DMS53 treated with DMSO at 0.1 percent for 48 hours (cell line): ENCODE data around the gene RARRES1.
"Not testable (repeated sequence)": the region's sequence is repeated elsewhere in the genome, so short reads cannot be mapped to it uniquely, and the experiment has no call there.

ENCODE experiments used
- DNase-seq: peaks from one replicate; lab custom pipeline; 2025; ENCODE audit not compliant: unreplicated experiment; lab: John Stamatoyannopoulos, UW

Gene RARRES1

DNA sequence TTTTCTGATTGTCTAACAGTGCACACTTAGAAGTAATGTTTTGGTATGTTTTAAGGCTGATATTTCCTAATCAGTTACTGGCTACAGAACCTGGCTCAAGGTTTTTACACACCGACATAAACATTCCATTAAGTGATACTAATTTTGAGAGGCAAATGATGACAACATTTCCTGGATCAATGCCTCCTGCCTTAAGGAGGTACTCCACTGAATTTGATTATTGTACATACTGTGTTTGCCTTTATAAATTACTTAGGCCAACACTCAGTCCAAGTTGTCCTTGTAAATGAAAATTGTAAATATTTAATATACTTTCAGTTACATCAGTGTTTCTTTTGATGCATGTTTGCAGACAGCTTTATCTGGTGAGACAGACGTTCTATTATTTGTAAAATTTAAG lies 35.6 kb downstream of the RARRES1 start:
- DNase-seq: no peak

DNA sequence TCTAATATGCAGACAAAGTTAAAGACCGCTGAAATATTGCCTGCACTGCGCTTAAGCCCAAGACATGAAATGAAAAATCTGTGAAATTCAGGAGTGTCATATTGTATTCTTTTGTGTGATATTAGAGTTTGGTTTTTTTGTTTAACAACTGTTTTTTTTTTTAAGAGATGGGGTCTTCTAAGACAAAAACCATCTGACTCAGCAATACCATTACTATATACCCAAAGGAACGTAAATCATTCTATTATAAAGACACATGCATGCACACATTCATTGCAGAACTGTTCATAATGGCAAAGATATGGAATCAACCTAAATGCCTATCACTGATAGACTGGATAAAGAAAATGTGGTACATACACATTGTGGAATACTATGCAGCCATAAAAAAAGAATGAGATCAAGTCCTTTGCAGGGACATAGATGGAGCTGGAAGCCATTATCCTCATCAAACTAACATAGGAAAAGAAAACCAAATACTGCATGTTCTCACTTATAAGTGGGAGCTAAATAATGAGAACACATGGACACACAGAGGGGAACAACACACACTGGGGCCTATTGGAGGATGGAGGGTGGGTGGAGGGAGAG lies 38.3 kb downstream of the RARRES1 start:
- not testable (repeated sequence) for DNase-seq

DNA sequence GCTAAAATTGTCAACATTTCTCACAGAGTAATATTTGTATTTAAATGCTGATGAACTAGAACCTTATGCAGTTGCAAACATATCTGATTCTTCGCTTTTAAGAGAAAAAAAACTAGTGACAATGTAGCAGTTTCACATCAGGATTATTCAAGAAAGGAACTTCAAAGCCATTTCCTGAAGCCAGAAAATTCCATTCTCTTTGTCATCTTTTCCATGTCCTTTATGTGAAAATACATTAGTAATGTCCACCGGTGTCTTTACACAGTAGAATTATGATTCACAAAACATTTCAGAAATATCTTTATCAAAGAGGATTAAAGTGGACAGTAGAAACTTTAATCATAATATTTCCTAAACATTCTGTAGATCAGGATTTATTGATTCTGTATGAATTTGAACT lies 47.1 kb downstream of the RARRES1 start:
- no peak for DNase-seq

GRCh38 chr3:158683230-158683962 lies 48.9 kb downstream of the RARRES1 start:
- no peak for DNase-seq

GRCh38 chr3:158680861-158681260 lies 51.4 kb downstream of the RARRES1 start:
- DNase-seq: no peak

- DNase-seq: no peak
These were observed 52.7 kb downstream of the RARRES1 start for GRCh38 chr3:158679547-158680000.

DNA sequence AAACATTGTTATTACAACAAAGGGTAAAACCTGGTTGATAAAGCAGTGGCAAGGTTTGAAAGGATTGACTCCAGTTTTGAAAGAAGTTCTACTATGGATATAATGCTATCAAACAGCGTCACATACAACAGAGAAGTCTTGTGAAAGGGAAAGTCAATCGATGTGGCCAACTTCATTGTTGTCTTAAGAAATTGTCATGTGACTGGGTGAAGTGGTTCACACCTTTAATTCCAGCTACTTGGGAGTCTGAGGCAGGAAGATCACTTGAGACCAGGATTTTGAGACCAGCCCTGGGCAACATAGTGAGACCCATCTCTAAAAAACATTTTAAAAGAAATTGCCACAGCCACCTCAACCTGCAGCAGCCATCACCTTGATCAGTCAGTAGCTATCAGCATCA lies 53.6 kb downstream of the RARRES1 start:
- DNase-seq: no peak

DNA sequence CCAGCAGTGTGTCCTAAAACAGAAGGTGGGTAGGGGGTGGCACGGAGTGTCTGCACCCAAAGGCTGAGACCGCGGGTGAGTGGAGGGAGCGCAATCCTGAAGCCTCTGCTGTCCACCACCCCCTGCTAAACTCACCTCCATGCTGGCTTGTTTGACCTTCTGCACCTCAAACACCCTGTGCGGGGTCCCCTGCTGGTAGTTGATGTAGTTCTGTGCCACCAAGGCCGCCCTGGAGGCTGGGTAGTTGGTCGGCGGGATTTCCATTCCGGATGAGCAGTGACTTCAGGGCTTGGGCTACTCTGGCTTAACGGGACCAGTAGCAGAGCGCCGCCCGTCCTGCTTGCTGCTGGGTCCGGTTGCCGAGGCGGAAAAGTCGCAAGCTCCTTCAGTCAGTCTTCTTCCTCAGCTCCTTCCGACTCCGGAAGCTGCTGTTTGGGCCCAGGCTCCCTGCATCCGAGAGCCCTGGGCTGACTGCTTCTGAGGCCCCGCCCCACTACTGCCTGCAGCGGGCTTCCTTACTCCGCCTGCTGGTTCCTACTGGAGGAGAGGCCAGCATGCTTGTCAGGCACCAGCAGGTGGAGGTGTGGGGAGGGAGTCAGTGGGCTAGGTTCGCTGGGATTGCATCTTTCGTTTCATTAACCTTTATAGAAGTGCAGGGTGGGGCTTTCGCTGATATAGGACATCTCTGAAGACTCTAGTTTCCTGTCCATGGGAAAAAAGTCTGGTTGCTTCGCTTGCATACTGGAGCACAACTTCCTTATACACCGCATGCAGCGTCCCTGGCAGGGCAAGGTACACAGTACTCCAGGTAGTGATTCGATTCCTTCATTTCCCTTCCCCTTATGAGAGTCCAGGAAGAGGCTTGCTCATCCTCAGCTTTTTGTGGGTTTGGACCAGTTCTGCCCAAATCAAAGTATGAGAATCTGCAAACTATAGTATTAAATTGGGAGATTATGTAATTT lies 59.8 kb downstream of the RARRES1 start, which contains the start of gene LXN:
TSS of gene LXN (minus strand) at position 434 of the 962 bp plus-strand sequence. CDS start at position 264, 170 bp downstream.
- no peak for DNase-seq

GRCh38 chr3:158671821-158672214 lies 60.4 kb downstream of the RARRES1 start:
- DNase-seq: no peak

GRCh38 chr3:158668506-158668905 lies 63.8 kb downstream of the RARRES1 start:
- no peak for DNase-seq

DNA sequence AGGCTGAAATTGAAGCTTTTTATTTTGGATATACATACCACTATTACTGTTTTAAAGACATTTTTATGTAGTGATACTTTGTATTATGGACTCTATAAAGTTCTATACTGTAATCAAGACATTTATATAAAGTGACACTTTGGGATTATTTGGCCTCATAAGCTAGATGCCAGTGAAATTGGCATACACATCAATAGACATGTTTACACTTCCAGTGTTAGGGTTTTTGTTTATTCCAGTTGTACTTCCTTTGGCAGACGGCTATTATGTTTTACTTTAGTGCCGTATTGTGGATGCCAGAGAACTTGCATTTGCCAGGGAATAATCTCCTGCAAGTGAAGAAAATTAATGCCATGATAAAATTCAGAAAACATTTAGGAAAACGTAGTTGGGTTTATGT lies 65.8 kb downstream of the RARRES1 start:
- no peak for DNase-seq

DNA sequence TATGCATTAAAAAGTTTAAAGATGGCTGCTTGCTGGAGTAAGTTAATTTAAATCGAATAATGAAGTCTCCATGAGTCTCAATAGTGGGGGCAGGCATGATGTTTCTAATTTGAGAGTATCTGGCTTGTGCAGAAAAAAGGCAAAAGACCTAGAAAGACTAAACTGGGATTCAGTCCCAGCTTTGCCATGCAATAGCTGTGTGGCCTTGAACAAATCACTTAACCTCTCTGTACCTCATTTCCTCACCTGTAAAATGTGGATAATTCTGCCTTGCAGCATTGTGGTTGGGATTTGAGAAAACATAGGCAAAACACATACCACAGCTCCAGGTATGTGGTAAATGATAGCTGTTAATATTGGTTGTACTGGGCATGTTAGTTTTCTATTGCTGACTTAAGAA lies 68.4 kb downstream of the RARRES1 start:
- no peak for DNase-seq

DNA sequence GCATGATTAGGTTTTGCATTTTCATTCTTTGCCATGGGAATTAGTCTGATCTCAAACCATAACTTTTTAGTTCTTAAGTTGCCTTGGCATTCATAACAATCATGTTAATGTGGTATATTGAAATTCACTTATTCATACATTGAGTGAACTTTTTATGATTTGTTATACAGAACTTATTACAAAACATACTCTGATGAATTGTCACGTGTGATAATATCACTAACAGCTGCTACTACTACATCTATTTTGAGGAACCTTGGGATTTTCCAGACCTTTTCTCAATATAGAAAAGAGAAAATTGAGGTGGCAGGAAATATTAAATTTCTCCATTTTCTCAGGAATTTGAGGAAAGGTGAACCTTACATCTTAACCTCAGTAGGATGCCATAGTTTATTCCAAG lies 69.0 kb downstream of the RARRES1 start:
- DNase-seq: no peak

DNA sequence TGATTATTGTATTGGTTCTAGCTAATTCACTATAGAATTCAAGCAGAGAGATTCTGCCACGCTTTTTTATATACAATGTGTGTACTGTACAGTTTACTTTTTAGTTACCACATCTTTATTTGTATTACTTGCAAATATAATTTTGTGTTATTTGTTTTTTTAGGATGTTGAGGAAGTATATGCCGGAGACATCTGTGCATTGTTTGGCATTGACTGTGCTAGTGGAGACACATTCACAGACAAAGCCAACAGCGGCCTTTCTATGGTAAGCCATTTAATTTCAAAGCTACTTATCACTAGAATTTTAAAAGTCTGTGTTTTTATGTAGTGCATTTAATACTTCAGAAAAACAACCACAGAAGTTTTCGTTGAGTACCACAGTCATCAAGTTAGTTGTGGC lies 71.5 kb downstream of the RARRES1 start:
- no peak for DNase-seq

GRCh38 chr3:158659454-158660237 lies 72.6 kb downstream of the RARRES1 start:
- DNase-seq: no peak

DNA sequence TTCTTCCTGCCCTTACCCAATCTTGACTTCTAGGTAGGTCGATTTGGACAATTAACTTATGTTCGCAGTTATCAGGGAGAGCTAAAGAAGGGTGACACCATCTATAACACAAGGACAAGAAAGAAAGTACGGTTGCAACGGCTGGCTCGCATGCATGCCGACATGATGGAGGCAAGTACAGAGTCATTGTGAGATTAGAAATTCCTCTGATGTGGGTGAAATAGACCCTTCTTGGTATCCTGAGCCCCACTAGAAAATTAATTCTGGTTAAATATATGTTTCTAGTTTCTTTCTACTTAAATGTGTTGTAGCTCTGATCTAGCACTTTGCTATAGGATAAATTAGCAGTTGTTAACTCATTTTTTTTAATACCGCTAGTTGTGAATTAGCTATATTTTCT lies 73.4 kb downstream of the RARRES1 start:
- DNase-seq: no peak

DNA sequence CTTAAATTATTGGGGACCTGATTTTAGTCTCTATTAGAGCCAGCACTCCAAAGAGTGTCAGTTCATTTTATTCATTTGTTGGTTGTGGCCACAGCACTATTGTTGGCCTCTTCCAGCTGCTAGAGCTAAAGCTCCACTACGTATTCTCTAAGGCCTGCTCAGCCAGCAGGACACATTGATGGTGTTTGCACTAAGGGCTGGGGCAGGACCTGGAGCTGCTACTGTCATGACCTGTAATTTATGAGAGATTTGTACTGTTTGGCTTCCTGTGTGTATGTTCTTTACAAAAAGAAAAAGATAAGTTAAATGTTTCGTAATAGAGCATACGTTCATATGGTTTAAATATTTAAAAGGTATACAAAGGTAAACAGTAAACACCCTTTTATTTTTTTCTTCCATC lies 79.8 kb downstream of the RARRES1 start:
- DNase-seq: no peak

DNA sequence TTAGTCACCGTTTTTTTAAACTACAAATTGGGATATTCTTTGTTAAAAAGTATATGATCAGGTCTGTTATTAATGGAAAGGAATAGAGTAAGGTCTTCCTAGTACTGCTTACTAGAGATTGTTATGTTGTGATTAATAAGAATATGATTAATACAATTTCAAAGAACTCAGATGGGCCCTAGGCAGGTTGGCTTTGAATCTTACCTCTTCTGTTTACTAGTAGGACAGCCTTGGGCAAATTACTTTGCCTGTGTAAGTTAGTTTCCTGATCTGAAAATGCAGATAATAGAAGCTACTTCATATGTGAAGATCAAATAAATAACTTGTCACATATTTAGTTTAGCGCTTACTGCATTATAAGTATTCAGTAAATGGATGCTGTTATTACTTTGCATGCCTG lies 81.1 kb downstream of the RARRES1 start:
- DNase-seq: no peak

GRCh38 chr3:158649791-158650190 lies 82.5 kb downstream of the RARRES1 start:
- DNase-seq: no peak
